ENCODE data around the gene IFT88.

The IFT88 gene, protein sequence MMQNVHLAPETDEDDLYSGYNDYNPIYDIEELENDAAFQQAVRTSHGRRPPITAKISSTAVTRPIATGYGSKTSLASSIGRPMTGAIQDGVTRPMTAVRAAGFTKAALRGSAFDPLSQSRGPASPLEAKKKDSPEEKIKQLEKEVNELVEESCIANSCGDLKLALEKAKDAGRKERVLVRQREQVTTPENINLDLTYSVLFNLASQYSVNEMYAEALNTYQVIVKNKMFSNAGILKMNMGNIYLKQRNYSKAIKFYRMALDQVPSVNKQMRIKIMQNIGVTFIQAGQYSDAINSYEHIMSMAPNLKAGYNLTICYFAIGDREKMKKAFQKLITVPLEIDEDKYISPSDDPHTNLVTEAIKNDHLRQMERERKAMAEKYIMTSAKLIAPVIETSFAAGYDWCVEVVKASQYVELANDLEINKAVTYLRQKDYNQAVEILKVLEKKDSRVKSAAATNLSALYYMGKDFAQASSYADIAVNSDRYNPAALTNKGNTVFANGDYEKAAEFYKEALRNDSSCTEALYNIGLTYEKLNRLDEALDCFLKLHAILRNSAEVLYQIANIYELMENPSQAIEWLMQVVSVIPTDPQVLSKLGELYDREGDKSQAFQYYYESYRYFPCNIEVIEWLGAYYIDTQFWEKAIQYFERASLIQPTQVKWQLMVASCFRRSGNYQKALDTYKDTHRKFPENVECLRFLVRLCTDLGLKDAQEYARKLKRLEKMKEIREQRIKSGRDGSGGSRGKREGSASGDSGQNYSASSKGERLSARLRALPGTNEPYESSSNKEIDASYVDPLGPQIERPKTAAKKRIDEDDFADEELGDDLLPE

DNA sequence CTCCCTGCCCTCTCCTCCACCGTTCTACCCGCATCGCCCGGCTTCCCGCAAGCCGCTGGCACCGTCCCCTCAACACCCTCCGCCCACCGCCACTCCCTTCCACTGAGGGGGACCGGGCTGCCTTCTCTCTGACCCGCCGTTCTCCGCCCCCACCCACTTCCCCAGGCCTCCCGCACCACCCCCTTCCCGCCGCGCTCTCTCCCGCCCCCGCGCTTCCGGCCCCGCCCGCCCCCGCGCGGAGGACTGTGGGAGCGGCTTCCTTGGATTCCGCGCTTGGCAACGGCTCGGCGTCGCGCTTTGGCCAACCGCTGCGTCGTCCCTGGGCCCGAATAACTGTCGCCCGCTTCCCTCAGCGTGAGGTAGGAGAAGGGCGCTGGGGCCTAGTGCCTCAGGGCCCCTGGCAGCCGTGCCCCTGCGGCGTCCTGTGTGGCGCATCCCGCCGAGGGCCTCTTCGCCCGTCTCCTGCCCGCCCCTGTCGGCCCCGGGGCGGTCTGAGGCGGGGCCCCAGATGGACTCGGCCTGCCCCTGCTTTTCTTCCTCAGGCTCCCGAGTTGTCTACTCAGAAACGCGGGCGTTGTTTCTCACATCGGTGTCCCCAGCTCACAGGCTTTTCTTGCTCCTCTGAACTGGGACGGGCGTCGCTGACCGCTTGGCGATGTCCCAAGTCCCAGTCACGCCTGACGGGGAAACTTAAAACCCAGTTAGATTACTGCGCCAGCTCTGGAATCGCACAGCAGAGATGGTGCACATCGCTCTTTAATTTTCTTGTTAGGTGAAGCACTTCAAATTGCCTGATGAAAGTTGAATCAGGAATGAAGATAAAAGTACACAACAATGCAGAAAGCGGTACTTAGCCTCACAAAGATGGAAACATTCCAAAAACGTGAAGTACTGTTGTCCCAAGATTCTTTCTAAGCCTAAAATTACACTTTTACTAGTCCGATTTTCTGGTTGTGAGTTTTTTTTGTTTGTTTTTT is at the start of gene IFT88:
IFT88 (plus strand) TSS at position 260 of the 977 bp plus-strand sequence. CDS start 7,229 bp downstream, outside the sequence.
- peak; percentile 83 for DNase-seq

DNA sequence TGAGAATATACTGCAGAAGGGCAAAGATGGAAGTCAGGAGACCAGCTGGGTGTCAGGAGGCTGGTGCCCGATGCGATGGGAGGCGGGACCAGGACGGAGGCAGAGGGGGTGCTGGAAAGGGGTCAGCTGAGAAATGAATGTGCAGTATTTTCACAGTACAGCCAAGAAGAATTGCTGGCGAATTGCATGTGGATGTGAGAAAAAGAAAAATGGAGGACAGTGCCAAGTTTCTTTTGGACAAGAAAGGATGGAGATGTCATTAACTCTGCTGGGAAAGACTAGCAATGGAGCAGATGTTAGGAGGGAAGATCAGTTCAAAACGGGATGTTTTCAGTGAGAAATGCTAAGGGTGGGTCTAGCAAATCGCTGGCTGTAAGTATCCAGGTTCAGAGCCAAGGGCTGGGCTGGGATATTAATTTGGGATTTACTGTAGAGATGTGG is 48.3 kb upstream of the IFT88 start:
- no peak for DNase-seq

DNA sequence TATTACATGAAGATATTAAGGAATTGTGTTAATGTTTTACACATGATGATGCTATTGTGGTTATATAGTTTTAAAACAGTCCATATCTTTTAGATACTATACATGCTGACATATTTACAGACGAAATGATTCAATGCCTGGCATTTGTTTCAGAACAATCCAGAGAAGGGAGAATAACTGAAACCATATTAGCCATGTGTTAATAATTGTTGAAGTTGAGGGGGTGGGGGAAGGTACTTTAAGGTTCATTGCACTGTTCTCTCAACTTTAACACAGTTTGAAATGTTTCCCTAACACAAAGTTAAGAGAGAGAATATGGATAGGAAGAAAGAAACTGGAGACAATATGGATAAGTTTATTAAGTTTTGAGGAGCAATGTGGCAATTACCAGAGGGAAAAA is 47.1 kb upstream of the IFT88 start:
- DNase-seq = no peak

DNA sequence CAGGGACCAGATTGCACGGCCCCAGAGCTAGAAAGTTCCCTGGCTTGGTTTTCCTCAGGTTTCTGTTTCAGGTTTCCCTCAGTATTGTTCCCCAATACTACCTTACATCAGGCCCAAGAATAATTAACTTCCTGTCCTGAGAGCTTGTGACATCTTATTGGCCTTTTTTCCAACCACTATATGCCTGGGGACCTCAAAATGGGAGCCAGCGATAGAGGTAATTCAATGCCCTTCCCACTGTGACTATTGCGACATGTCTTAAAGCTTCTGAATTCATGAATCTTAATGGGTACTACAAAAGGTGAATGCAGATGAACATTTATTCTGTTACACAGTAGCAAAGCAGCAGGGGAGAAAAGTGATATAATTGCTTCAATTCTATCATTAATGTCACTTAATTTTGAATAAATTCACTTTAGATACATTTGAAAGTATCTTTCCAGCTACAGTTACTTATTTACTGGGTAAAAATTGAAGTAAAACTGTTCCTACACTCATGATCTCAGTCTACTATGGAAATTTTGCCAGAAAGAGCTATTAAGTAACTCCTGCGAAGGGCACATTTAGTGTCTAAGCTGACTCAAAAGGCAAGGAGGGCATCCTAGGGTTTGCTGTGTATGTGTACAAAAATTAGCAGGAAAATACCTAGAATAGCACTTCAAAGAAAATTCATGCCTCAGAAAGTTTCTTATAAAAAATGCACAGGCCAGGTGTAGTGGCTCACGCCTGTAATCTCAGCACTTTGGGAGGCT is 45.4 kb upstream of the IFT88 start:
- no peak for DNase-seq

DNA sequence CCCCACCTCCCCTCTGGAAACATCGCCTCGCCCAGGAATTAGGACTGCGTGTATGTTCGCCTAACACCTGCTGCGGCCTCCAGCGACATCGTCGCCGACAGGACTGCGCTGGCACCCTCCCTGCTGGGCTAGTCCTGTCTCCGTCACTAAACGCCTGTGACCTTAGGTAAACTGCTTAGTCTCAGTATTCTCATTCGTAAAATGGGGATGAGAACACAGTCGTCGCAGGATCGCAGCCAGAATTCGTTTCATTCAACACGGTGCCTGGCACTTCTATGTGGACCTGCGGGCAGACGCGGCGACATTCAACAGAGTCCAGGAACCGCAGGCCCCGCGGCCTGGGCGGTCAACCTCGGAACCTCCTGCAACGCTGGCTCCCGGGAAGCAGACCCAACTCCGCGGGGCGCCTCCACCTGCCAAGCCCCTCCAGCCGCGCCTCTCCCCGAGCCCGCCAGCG is 41.8 kb upstream of the IFT88 start:
- DNase-seq = no peak

DNA sequence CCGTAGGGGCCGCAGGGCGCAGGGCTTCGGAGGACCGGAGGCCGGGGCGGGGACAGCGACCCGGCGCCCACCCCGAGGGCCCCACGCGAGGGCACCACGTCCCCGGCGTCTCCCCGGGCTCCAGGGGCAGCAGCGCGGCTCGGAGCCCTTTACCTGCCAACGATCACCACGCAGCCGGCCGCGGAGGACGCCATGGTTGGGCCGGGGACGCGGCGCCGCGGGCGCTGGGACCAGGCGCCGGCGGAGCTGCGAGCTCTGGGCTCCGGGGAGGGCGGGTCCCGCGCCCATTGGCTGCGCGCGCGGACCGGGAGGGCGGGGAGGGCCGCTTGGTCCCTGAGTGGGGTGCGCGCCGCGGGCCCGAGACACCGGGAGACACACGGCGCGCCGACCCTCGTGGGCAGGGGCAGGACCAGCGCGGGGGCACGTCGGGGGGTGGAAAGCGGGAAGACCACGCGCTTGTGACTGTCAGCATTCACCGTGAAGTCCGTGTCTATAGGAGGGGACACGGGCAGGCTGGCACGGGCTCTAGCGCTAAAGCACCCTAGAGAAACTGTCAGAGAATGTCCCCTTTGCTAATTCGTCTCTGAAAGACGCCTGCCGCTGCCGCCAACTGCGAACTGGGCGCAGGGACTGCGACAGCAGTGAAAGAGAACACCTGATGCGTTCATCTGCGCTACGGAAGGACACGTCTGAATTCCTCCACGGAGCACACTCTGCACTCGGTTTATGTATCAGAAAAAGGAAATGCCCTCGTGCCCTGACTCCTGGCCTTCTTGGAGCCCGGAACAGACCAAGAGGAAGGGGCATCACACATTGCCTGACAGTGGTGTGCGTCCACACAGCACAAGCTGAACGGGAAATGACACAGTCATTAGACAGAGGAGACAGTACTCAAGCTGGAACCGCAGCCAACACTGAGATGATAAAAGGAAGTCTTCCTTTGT is 41.1 kb upstream of the IFT88 start, which contains the start of gene CRYL1:
CRYL1 (minus strand) TSS at position 257 of the 944 bp plus-strand sequence; CDS start at position 194, 63 bp downstream.
- DNase-seq = peak; percentile 75

DNA sequence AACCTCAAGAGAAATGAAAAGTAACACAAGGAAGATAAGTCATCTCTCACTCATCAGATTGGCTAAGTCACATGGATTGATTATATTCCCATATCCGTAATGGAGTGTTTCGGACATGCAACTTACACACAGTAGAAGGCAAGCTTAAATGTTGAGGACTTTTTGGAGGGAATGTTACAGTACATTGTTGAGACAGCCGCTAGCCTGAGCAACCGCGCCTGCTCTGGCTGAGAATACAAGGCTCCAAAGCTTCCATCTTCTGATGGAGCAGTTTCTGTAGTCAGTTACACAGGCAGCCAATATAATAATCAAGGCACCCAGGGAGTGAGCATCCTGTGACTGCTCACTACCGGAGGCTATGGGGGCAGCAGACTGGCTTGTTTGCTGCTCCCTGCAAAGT is 40.3 kb upstream of the IFT88 start:
- DNase-seq = no peak

DNA sequence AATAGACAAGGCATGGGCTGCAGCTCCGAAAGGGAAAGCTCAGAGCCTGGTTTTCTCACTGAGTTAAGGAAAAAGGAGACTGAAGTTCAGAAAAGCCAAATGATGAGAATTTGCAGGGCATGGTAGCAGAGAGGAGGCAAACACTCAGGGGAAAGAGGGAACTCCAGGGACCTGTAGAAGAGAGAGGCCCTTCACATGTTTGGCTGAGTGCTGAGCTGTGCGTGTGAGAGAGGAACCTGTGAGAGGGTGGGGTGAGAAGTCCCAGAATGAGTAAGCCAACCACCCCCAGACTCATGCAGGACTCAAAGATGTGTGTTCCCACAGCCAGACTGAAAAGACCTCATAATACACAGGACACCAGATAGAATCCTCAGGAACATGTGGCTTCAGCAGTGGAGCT is 38.5 kb upstream of the IFT88 start:
- no peak for DNase-seq

DNA sequence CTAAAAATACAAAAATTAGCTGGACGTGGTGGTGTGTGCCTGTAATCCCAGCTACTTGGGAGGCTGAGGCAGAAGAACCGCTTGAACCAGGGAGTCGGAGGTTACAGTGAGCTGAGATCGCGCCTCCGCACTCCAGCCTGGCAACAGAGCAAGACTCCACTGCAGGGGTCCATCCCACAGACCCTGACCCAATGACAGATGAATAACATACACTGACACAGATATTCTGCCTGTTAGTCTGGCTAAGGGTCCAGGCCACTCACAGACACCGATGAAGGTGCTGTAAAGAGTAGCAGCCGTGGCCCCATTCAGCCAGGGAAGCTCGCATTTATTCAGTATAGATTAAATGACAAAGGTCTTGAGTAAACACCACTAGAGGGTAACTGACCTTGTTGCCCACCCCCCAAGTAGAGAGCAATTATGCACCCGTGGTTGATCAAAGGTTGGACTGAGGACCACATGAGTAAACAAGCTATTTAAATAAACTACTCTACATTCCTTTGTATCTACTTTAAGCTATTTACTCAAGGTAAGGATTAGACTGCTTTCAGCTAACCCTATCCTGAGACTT is 32.8 kb upstream of the IFT88 start:
- DNase-seq = no peak

DNA sequence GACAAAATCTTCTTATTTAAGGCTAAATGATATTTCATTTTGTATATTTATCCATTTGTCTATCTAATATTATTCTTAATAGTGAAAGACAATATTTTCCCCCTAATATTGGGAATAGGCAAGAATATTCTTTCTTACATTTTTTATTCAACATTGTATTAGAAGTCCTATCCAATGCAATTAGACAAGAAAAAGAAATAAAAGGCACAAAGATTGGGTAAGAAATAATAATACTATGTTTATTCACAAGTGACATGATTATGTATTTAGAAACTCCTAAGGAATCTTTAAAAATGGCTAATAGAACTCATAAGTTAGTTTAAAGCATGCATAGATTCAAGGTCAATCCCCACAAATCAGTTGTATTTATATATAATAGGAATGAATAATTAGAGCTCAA is 30.0 kb upstream of the IFT88 start:
- no peak for DNase-seq

DNA sequence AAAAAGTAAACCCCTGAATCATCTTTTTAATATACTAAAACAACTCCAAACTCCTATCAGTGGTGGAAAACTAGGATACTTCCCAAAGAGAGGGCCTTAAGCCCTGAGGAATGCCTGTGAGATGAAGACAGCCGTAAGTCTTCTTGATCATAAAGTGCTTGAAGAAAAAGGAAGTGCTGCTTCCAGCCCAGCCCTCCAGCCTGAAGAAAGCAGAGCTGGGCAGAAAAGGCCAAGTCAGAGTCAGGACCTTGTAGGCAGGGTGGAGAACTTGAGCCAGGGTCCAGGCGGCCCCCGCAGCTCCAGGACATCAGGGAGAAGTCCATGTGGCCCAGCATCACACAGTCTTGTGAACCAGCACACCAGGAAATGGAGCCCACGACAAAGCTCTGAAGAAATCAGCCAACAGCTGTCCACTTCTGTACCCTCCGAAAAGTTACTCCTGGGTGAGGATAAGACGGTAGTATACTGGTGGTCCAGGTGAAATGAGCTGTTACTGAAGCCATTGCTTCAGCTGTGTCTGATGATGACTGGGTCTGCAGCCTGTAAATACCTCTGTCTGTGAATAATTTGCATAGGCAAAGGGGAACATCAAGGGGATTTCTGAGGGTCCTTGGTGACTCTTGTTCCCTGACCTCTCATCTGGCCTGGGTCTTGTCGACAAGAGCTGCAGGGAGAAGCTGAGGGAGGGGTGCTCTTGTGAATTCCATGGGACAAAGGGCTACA is 22.6 kb upstream of the IFT88 start:
- no peak for DNase-seq

DNA sequence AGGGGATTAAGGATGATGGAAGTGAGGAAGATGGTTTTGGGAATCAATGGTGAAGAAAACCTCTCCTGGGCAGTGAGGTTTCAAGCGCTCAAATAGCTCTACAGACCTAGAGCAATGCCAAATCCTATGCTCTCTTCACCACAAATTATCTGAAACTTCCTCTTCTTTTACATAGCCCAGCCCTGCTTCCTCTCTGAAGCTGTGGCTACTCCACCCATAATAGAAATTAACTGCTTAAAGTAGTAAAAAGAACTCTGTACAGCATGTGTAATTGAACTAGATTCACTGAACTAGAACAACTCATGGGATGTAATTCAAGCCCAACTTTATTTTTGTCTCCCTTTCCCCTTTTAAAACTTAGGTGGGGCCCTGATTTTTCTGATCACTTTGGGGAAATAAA is 20.4 kb upstream of the IFT88 start:
- no peak for DNase-seq

DNA sequence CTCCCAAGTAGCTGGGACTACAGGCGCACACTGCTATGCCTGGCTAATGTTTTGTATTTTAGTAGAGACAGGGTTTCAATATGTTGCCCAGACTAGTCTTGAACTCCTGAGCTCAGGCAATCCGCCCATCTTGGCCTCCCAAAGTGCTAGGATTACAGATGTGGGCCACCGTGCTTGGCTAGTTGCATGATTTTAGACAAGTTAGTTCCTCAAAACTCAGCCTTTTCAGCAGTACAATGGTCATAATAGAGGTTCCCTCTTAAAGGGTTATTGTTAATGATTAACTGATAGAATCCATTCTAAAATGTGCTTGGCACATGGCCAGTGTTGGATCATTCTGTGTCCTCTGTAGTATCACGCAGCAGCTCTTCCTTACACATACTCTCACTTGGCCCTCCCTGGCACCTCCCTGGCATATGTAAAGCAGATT is 19.5 kb upstream of the IFT88 start:
- no peak for DNase-seq

DNA sequence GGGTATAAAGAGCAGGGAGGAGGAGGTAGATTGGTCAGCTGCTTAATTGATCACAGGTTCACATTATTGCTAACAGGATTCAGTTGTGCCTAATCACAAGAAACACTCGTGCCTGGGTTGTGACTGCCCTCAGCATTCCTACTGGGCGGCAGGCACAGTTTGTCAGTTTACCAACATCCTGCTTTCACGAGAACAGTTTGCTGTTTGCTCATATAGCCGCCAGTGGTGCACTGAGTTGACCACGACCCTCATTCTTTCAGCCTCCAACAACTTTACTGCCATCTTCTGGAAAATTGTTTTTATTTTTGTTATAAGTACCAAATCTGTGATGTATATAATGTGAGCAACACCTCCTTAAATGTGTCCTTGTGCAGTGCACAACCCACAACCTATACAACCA is 16.2 kb upstream of the IFT88 start:
- DNase-seq = no peak

DNA sequence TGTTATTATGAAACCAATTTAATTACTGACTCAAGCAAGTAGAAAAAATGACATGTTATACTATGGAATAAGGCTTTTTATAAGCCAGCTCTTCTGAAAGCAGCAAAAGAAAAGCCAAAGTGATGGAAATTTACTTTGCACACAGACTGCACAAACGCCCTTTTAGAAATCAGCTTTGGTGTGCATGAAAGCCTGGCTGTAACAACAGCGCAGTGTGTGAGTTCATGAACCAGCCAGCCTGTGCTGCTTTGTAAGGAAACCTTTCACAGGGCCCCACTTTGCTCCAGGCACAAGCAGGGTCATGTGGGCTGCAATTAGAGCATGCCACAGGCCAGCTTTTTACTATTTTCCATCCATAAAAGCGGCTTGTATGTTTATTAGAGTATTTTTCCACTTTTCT is 13.6 kb upstream of the IFT88 start:
- no peak for DNase-seq

DNA sequence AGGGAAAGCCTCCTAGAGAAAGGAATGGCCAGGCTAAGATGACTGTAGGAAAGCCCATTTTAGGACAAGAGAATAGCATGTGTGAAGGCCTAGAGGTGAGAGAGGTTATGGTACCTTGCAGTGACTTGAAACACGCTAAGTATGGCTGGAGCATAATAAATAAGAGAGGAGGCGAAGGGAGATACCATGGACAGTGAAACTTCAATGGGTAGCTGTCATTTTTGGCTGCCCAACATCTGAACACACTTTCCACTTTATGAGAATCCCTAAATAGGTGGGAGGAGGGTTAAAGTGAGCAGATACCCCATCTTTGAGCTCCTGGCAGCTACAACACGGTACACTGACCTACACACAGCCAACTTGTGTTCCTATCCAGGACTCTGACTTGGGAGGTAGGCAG is 8.0 kb upstream of the IFT88 start:
- no peak for DNase-seq

DNA sequence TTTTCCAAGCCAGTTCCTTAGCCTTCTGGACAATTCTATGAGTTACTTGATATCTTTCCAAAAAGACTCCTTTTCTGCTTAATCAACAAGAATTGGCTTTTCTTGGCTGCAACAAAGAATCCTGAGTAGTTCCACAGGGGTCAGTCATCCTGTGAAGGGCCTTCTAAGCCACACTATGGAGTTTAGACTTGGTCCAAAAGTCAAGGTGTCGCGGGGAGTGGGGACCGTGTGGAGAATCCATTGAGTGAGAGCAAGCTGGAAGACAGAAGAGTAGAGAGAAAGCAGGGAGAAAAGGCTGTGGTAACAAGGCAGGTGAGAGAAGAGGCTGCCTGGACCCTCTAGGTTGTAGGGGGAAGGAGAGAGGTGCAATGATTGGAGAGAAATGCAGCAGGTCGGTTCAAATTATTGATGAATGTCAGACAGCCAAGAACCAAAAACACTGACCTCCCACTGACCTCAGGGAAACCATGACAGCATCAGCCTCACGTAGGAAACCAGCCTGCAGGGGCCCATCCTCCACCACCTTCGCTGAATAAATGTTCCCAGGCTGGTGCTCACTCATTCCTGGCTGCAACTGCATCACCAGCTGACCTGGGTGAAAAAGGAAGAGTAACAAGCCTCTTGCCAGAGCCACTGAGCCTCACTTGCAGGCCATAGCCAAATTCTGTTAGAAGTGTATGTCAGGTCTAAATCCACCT is 7.1 kb upstream of the IFT88 start:
- DNase-seq = no peak

DNA sequence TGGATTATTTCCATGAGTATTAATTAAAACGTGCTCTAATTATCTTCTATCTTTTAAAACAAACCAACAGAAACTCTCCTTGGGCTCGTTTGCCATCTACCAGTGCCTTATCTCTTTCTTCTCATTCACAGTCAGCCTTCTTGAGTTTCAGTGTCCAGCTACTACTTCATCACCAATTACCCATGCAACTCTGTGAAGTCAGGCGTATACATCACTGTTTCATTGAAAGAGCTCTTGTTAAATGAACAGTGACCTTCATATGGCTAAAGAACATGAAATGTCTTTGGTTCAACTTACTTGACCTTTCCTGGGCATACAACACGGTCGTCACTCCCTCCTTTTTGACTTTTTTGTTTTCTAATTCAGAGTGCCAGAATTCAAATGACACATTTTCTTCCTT is 5.2 kb upstream of the IFT88 start:
- no peak for DNase-seq
